Stimulated activated naive CD8-positive, alpha-beta T cell treated with anti-CD3 and anti-CD28 coated beads, Interleukin-15, amount 100 ng/mL, for 72 hours (primary cell): ENCODE measurements around the gene THRA.

Experiments
- ATAC-seq: fragments of 150-1000 bp; cut with Tn5 transposase; 2 replicates; pipeline ENCODE4 v1.10.0; 2021; ENCODE audit warnings: mild to moderate bottlenecking, moderate library complexity
- DNase-seq, 2 donors: peaks; one replicate each; pipeline ENCODE4 v3.0.0; 2021 to 2022
- H3K27ac Mint-ChIP-seq, 2 donors: one replicate each; pipeline ENCODE4 v1.8.0; 2022; ENCODE audit warnings: mild to moderate bottlenecking in 2 of 2, mixed read lengths in 2 of 2, moderate library complexity in 2 of 2
- H3K27me3 Mint-ChIP-seq: one replicate; pipeline ENCODE4 v1.8.0; 2022; ENCODE audit warnings: mixed read lengths
- H3K4me1 Mint-ChIP-seq: one replicate; pipeline ENCODE4 v1.8.0; 2022; ENCODE audit warnings: mild to moderate bottlenecking, mixed read lengths
- H3K4me3 Mint-ChIP-seq, 2 donors: one replicate each; pipeline ENCODE4 v1.8.0; 2022; ENCODE audit warnings: mild to moderate bottlenecking in 2 of 2, mixed read lengths in 2 of 2, moderate library complexity in 1 of 2
- H3K9me3 Mint-ChIP-seq, 2 donors: one replicate each; pipeline ENCODE4 v1.8.0; 2022; ENCODE audit warnings: mixed read lengths in 2 of 2

The THRA gene

GRCh38 chr17:40023590-40024292 lies 39.0 kb upstream of the THRA start:
- DNase-seq (no peak), ATAC-seq (no peak)
- H3K27me3 Mint-ChIP-seq: no peaks in the 10 kb centered on the region
- H3K27ac Mint-ChIP-seq: peak overlapping the region in 1 of 2 donors; percentile 89
- no peak overlapping the region for H3K4me3 Mint-ChIP-seq
- H3K9me3 Mint-ChIP-seq: no peaks in the 10 kb centered on the region
- peaks cover 24% of the 10 kb centered on the region for H3K4me1 Mint-ChIP-seq

DNA sequence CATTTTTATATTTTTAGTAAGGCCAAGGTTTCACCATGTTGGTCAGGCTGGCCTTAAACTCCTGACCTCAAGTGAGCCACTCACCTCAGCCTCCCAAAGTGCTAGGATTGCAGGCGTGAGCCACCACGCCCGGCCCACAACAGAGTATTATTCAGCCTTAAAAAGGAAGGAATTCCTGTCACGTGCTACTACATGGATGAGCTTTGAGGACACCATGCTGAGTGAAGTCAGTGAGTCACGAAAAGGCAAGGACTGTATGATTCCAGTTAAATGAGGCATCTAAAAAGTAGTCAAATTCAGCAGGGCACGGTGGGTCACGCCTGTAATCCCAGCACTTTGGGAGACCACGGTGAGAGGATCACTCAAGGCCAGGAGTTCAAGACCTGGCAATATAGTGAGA lies 37.9 kb upstream of the THRA start:
- DNase-seq (no peak), ATAC-seq (no peak)
- peaks cover 24% of the 10 kb centered on the region for H3K4me1 Mint-ChIP-seq
- no peak overlapping the region for H3K4me3 Mint-ChIP-seq
- no peaks in the 10 kb centered on the region for H3K9me3 Mint-ChIP-seq
- H3K27ac Mint-ChIP-seq: peak overlapping the region in 1 of 2 donors; percentile 29
- no peaks in the 10 kb centered on the region for H3K27me3 Mint-ChIP-seq

DNA sequence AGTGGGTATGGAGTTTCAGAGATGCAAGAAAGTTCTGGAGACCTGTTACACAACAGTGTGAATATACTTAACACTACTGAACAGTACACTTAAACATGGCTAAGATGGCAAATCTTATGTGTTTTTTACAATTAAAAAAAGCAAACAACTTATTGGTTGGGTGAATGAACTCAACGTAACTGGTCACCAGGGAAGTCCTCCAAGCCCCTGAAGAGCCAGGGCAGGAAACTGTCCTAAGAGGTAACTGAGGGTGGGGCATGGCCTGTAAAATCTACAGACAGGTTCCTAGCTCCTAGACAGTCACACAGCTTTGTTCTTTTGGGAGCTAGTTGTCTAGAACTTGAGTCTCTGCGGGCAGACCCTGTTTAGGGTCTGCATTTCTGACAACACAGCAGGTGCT lies 37.2 kb upstream of the THRA start:
- DNase-seq (no peak), ATAC-seq (no peak)
- Mint-ChIP-seq H3K9me3 (no peaks in the 10 kb centered on the region), H3K4me1 (peaks cover 24% of the 10 kb centered on the region), H3K27ac (peak overlapping the region in 1 of 2 donors; percentile 0), H3K27me3 (no peaks in the 10 kb centered on the region), H3K4me3 (no peak overlapping the region)

DNA sequence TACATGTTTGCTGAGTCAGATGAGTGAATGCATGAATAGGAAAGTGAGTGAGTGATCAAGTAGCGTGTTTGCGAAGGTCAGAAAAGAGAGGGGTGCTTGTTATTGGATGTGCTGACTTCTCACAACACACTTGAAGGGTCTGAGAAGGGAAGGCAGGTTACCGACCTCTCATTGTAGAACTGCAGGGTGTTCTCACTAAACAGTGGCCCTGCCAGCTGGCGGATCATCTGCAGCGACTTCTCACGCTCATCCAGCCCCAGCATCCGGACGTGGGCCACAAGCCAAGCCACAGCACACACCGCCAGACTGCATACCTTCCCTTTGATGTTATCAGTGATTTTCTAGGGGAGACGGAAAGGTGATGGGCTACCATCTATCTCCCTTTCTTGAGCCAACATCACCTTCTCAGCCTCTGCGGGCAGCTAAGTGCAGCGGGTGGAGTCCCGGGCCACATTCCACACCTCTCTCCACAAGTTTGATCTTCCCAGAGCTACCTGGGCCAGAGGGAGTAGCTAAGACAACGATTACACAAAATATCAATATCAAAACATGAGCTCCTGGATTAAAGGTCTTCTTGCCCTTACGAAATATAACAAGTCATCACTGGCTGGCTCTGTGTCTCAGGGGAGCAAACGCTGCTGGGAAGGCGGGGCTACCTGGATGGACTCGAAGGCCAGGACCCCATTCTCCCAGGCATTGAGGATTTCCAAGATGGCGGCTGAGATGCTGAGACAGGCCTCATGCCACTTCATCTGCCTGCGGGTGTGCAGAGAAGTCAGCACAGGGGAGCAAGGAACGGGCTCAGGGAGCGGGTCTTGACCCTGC lies 36.6 kb upstream of the THRA start:
- H3K27ac Mint-ChIP-seq: peak overlapping the region in 1 of 2 donors; percentile 0
- ATAC-seq: no peak
- H3K27me3 Mint-ChIP-seq: no peaks in the 10 kb centered on the region
- H3K4me1 Mint-ChIP-seq: peaks cover 24% of the 10 kb centered on the region
- no peak for DNase-seq
- peak overlapping the region in 1 of 2 donors; percentile 1 for H3K4me3 Mint-ChIP-seq
- H3K9me3 Mint-ChIP-seq: no peaks in the 10 kb centered on the region

- no peak overlapping the region for H3K4me3 Mint-ChIP-seq
- ATAC-seq: peak; percentile 93
These were observed 35.8 kb upstream of the THRA start for GRCh38 chr17:40026816-40027613.

DNA sequence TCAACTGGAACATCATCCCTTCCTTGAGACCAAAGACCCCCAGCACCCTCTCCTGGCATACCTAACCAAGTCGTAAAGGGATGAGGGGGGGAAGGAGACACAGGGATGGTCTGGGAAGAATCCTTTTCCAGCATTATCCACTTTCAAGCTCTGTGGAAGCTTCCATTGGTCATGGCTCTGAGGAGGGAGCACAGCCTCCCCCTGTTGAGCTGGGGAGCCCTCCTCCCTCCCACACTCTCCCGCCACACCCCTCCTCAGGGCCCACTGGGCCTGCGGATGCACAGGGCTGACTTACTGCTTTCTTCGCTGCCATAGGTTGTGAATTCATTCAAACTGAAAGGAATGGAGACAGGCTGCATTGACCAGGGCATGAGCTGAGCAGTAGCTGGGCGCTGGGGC lies 35.2 kb upstream of the THRA start:
- Mint-ChIP-seq H3K27ac (no peak overlapping the region), H3K27me3 (no peaks in the 10 kb centered on the region), H3K4me1 (peaks cover 24% of the 10 kb centered on the region), H3K4me3 (no peak overlapping the region), H3K9me3 (no peaks in the 10 kb centered on the region)
- ATAC-seq: peak; percentile 21
- DNase-seq: no peak

More at GRCh38 chr17:40026816-40027613, 35.8 kb upstream of the THRA start:
- DNase-seq: peak; percentile 69 to 71
- Mint-ChIP-seq H3K9me3 (no peaks in the 10 kb centered on the region), H3K27me3 (no peaks in the 10 kb centered on the region), H3K4me1 (peaks cover 24% of the 10 kb centered on the region), H3K27ac (peak overlapping the region in 1 of 2 donors; percentile 54)

DNA sequence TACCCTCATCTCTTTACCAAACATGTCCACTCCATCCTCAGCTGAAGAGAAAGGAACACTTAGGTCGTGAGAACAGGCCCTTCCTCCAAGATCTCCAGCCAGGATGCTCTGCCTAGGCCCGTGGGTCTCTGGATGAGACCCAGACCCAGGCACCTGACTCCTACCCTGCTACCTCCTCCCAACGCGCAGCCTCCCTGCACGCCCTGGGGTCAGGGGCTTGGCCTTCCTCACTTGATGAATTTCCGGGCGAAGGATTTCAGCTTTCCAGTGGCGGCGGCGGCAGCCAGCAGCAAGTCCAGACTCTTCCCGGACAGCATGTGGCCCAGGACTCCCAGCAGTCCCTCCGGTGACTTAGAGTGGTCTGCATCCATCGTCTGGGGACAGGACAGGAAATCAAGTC lies 34.2 kb upstream of the THRA start:
- no peak overlapping the region for H3K4me3 Mint-ChIP-seq
- no peak overlapping the region for H3K27ac Mint-ChIP-seq
- no peaks in the 10 kb centered on the region for H3K9me3 Mint-ChIP-seq
- no peaks in the 10 kb centered on the region for H3K27me3 Mint-ChIP-seq
- DNase-seq (no peak), ATAC-seq (no peak)
- peaks cover 24% of the 10 kb centered on the region for H3K4me1 Mint-ChIP-seq

DNA sequence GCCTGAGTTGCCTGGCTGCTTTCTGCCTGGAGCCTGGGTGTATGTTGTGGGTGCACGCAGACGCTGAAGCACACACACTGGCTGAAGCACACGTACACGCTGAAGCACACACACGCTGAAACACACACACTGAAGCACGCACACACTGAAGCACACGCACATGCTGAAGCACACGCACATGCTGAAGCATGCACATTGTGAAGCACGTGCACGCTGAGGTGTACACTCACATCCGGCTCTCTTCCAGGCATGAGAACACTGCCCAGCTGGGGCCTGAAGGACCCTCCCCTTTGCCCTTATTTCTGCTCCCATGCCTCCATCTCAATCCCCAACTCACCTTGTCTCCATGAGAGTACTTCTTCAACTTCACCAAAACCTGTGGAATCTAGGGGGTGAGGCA lies 31.1 kb upstream of the THRA start:
- H3K4me1 Mint-ChIP-seq: peaks cover 7% of the 10 kb centered on the region
- no peak overlapping the region for H3K4me3 Mint-ChIP-seq
- H3K9me3 Mint-ChIP-seq: no peaks in the 10 kb centered on the region
- H3K27ac Mint-ChIP-seq: no peak overlapping the region
- H3K27me3 Mint-ChIP-seq: no peaks in the 10 kb centered on the region
- DNase-seq: no peak
- no peak for ATAC-seq

- no peaks in the 10 kb centered on the region for H3K9me3 Mint-ChIP-seq
- no peaks in the 10 kb centered on the region for H3K27me3 Mint-ChIP-seq
- ATAC-seq (no peak), DNase-seq (no peak)
- H3K4me3 Mint-ChIP-seq: no peak overlapping the region
- H3K4me1 Mint-ChIP-seq: no peaks in the 10 kb centered on the region
- H3K27ac Mint-ChIP-seq: no peak overlapping the region
These were observed 30.1 kb upstream of the THRA start for GRCh38 chr17:40032322-40033320.

GRCh38 chr17:40033339-40033738 lies 29.4 kb upstream of the THRA start:
- no peak for ATAC-seq
- H3K27me3 Mint-ChIP-seq: no peaks in the 10 kb centered on the region
- no peaks in the 10 kb centered on the region for H3K4me1 Mint-ChIP-seq
- no peak overlapping the region for H3K4me3 Mint-ChIP-seq
- no peak for DNase-seq
- no peaks in the 10 kb centered on the region for H3K9me3 Mint-ChIP-seq
- no peak overlapping the region for H3K27ac Mint-ChIP-seq

DNA sequence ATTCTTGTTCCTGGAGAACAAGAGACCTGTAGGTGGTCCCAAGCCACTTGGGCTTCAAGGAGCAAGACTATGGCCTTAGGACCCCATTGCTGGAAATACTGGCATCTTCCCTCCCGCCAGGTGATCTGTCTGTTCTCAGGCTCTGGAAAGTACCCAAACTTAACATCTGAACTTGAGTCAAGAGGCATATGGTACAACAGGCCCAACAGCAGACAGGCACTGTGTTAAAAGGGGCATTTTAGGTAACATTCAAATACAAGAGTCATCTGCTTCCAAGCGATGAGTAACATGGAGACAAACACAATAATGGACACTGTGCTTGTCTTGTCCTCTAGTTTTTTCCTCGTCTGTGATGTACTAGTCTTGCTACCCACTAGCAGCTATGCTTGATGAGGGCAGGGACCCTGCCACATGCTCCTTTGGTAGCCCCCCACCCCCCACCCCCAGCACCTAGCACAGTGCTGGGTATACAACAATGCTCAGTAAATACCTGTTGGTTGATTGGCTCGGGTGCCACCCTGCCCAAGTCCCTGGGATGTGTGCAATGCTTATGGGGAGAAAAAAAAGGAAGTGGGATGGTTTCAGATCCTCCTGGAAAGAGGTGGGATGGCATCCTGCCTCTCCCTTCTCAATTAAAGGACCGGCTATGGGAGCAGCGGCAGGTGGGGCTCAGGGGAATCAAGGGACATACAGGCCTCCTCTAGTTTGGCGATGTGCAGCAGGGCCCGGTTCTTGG lies 28.2 kb upstream of the THRA start:
- DNase-seq (no peak), ATAC-seq (no peak)
- Mint-ChIP-seq H3K4me3 (no peak overlapping the region), H3K27me3 (no peaks in the 10 kb centered on the region), H3K4me1 (no peaks in the 10 kb centered on the region), H3K27ac (no peak overlapping the region), H3K9me3 (no peaks in the 10 kb centered on the region)

DNA sequence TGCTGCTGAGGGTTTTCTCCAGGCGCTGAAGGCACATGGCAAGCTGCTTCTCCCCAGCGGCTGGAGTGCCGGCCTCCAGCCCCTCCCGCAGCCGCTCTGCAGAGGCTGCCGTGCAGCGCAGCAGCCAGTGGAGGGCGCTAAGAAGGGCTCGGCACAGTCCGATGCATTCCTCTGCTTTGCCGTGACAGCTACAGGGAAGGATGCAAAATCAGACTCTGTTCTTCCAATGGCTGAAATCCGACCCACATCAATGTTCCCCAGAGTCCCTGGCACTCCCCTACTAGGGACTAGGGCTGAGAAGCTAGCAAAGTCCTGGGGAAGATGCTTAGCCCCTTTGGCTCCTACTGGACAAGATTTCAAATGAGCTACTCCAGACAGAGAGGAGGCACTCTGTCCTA lies 27.6 kb upstream of the THRA start:
- no peak for DNase-seq
- Mint-ChIP-seq H3K4me3 (no peak overlapping the region), H3K9me3 (no peaks in the 10 kb centered on the region), H3K27ac (no peak overlapping the region), H3K4me1 (no peaks in the 10 kb centered on the region), H3K27me3 (no peaks in the 10 kb centered on the region)
- no peak for ATAC-seq

GRCh38 chr17:40038882-40039513 lies 23.8 kb upstream of the THRA start:
- Mint-ChIP-seq H3K9me3 (no peaks in the 10 kb centered on the region), H3K27me3 (no peaks in the 10 kb centered on the region), H3K4me3 (no peak overlapping the region), H3K27ac (no peak overlapping the region), H3K4me1 (no peaks in the 10 kb centered on the region)
- no peak for ATAC-seq
- no peak for DNase-seq

GRCh38 chr17:40041196-40041595 lies 21.6 kb upstream of the THRA start:
- ATAC-seq (no peak), DNase-seq (no peak)
- Mint-ChIP-seq H3K9me3 (no peaks in the 10 kb centered on the region), H3K4me1 (no peaks in the 10 kb centered on the region), H3K27ac (peak overlapping the region in 1 of 2 donors; percentile 6), H3K27me3 (no peaks in the 10 kb centered on the region), H3K4me3 (no peak overlapping the region)
